Measurements from ENCODE around the gene FCGR1A. TPM values are rescaled to one million over a fixed set of nuclear protein-coding genes. Genes with fewer than 3 reads are reported as not detected.
"Not testable (repeated sequence)": the region's sequence is repeated elsewhere in the genome, so short reads cannot be mapped to it uniquely, and the experiment has no call there.

Gene FCGR1A
- not detected for total RNA-seq

GRCh38 chr1:149782600-149782999 is at the start of gene FCGR1A:
TSS of gene FCGR1A (plus strand) at chr1:149782694. CDS start at chr1:149782744, 50 bp downstream.
- H3K4me3 Mint-ChIP-seq; CTCF ChIA-PET; H3K36me3 Mint-ChIP-seq (ENCODE audit: low read depth); ATAC-seq; DNase-seq; H3K27ac Mint-ChIP-seq; H3K9me3 Mint-ChIP-seq (ENCODE audit: insufficient read depth); POLR2A ChIA-PET; H3K27me3 Mint-ChIP-seq (ENCODE audit: low read depth); H3K4me1 Mint-ChIP-seq (ENCODE audit: low read depth): not testable (repeated sequence)

GRCh38 chr1:149732781-149733180 is 49.7 kb upstream of the FCGR1A start:
- H3K4me1 Mint-ChIP-seq (ENCODE audit: low read depth); ATAC-seq; H3K27ac Mint-ChIP-seq; DNase-seq; POLR2A ChIA-PET; H3K36me3 Mint-ChIP-seq (ENCODE audit: low read depth); H3K27me3 Mint-ChIP-seq (ENCODE audit: low read depth); CTCF ChIA-PET; H3K9me3 Mint-ChIP-seq (ENCODE audit: insufficient read depth); H3K4me3 Mint-ChIP-seq: not testable (repeated sequence)

DNA sequence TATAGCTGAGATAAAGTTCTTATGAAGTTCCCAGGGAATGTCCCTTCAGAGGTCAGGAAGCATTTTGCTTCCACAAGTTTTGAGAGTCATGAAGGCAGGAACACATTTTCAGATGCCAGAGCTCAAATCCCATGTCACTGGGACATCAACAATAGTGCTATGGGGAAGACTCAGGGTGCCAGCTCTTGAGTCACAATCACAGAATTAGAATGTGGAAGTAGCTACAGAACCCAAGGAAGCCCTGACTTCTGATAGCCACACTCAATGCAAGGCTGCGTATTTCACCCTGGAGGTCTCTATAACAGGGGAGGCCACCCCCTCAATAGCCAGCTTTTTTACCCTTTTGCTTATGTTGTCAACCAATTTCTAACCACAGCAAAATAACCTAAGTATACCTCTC is 47.8 kb upstream of the FCGR1A start:
- H3K27me3 Mint-ChIP-seq (ENCODE audit: low read depth); H3K4me1 Mint-ChIP-seq (ENCODE audit: low read depth); DNase-seq; H3K4me3 Mint-ChIP-seq; H3K9me3 Mint-ChIP-seq (ENCODE audit: insufficient read depth); H3K27ac Mint-ChIP-seq; CTCF ChIA-PET; ATAC-seq; POLR2A ChIA-PET; H3K36me3 Mint-ChIP-seq (ENCODE audit: low read depth): not testable (repeated sequence)

DNA sequence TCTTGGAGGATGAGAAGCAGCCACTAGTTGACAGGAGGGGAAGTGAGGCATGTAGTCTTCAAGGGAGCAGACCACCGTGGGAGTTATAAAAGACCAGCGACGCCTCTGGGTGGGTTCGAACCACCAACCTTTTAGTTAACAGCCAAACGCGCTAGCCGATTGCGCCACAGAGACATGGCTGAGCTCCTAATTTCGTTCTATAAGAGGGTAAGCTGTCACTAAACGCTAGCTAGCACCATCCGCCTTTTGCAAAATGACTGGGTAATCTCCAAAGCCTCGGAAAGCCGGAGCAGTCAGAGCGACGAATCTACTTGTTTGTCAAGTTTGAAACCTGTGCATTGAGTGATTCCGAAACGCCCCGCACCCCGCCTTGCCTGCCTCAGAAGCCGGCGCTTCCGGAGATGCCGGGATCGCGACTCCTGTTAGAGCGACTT is 42.3 kb upstream of the FCGR1A start:
- H3K27me3 Mint-ChIP-seq (ENCODE audit: low read depth); POLR2A ChIA-PET; H3K4me1 Mint-ChIP-seq (ENCODE audit: low read depth); H3K9me3 Mint-ChIP-seq (ENCODE audit: insufficient read depth); CTCF ChIA-PET; H3K36me3 Mint-ChIP-seq (ENCODE audit: low read depth): not testable (repeated sequence)
- peak; percentile 53 for ATAC-seq
- DNase-seq: peak; percentile 51
- H3K27ac Mint-ChIP-seq: peak overlapping the region; percentile 15
- peak overlapping the region; percentile 38 for H3K4me3 Mint-ChIP-seq

DNA sequence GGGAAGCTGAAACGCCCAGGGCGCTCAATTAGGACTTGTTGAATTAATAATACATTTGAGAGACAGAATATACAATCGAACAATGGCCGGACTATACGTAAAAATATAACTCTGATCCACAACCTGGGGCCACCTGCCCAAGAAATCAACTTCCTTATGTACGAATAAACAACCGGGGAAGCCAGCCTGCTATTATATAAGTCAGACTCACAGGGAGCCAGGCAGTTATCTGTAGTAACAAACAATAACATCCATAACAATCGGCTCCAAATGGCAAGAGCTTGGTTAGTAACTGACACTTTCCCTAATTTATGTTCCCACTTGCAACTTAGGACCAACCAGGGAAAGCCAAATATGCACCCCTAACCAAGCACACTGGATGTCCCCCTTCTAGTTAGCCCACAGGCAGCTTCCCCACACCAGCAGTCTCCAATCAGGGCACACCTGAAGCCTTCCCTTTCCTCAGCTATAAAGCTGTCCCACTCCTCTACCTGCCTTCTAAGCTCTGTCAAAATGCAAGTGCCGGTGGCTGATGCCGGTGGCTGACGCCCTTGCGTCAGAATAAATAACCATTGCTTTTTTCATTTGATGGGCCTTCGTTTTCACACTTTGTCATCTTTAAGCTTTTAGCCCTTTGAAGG is 41.8 kb upstream of the FCGR1A start:
- H3K36me3 Mint-ChIP-seq (ENCODE audit: low read depth); H3K9me3 Mint-ChIP-seq (ENCODE audit: insufficient read depth); DNase-seq; H3K4me1 Mint-ChIP-seq (ENCODE audit: low read depth); H3K27me3 Mint-ChIP-seq (ENCODE audit: low read depth); CTCF ChIA-PET; POLR2A ChIA-PET: not testable (repeated sequence)
- peak; percentile 15 for ATAC-seq
- H3K4me3 Mint-ChIP-seq: peak overlapping the region; percentile 38
- peak overlapping the region; percentile 15 for H3K27ac Mint-ChIP-seq

DNA sequence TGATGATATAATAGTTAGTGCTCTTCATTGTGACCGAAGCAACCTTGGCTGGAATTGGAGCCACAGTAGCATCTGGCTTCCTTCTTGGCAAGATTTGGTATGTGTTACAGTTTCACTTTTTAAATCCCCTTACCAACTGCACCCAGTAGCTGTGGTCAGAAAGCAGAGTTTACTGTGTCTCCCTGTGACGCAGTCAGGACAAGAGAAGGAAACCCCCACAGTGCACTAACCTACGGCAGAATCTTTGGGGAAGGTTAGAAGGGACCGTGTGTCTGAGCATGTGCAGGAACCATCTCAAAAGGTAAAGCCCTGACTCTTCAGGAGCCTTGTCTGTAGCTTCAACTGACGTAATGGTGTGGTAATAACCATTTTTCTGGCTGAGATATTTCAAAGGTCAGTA is 40.6 kb upstream of the FCGR1A start:
- H3K4me3 Mint-ChIP-seq; H3K9me3 Mint-ChIP-seq (ENCODE audit: insufficient read depth); H3K27me3 Mint-ChIP-seq (ENCODE audit: low read depth); DNase-seq; H3K27ac Mint-ChIP-seq; POLR2A ChIA-PET; H3K4me1 Mint-ChIP-seq (ENCODE audit: low read depth); H3K36me3 Mint-ChIP-seq (ENCODE audit: low read depth); CTCF ChIA-PET; ATAC-seq: not testable (repeated sequence)

DNA sequence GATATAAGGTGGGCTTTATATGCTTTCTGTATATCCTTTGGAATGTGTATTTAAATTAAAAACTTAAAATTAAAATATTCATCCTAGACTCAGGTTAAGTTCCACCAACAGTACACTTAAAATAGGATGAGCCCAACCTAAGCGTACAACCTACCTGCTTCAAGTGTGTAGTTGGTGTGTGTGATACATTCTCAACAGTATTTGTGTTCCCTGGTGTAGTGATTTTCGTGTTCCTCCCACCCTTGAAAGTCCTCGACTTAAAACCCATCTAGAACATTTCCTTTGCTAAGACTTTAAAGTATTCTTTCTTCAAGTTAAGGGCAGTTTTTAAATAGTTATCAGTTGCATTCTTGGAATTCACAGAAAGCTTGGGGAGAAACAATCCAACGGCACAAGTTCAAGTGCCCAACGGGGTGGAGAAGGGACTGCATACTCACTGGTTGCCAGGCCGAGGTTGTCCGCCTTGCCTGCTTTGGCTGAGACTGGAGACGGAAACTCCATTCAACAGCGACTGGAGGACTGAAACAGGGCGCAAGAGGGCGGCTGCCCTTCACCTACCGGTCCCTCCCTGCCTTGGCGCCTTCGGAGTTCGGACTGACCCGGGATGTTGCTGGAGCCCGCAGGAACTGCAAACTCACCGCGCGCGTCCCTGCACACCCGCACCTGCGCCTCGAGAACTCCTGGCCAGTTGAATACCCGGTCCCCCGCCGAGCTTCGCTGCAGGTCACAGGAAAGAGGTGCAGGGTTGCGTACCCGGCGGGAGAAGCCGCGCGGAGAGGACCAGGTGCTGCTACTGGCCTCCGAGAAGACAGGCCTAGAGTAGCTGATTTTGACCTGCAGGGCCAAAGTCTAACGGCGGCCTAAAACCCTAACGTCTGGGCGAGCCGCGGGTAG is 35.8 kb upstream of the FCGR1A start:
- ATAC-seq; CTCF ChIA-PET; H3K9me3 Mint-ChIP-seq (ENCODE audit: insufficient read depth); POLR2A ChIA-PET; DNase-seq; H3K4me3 Mint-ChIP-seq; H3K36me3 Mint-ChIP-seq (ENCODE audit: low read depth); H3K27ac Mint-ChIP-seq: not testable (repeated sequence)
- Mint-ChIP-seq H3K27me3 (ENCODE audit: low read depth) (peaks cover 19% of the 10 kb centered on the region), H3K4me1 (ENCODE audit: low read depth) (peaks cover 13% of the 10 kb centered on the region)

GRCh38 chr1:149747359-149748143 is 34.9 kb upstream of the FCGR1A start:
- peak; percentile 79 for ATAC-seq
- Mint-ChIP-seq H3K4me1 (ENCODE audit: low read depth) (peaks cover 13% of the 10 kb centered on the region), H3K27me3 (ENCODE audit: low read depth) (peaks cover 19% of the 10 kb centered on the region), H3K4me3 (peak overlapping the region; percentile 66)
- H3K27ac Mint-ChIP-seq; CTCF ChIA-PET; DNase-seq; H3K9me3 Mint-ChIP-seq (ENCODE audit: insufficient read depth); POLR2A ChIA-PET; H3K36me3 Mint-ChIP-seq (ENCODE audit: low read depth): not testable (repeated sequence)

- POLR2A ChIA-PET; H3K27ac Mint-ChIP-seq; ATAC-seq; CTCF ChIA-PET; H3K36me3 Mint-ChIP-seq (ENCODE audit: low read depth); DNase-seq; H3K9me3 Mint-ChIP-seq (ENCODE audit: insufficient read depth): not testable (repeated sequence)
- Mint-ChIP-seq H3K4me1 (ENCODE audit: low read depth) (peaks cover 15% of the 10 kb centered on the region), H3K27me3 (ENCODE audit: low read depth) (peaks cover 19% of the 10 kb centered on the region), H3K4me3 (peak overlapping the region; percentile 66)
Observed at GRCh38 chr1:149748144-149748500, 34.4 kb upstream of the FCGR1A start.

DNA sequence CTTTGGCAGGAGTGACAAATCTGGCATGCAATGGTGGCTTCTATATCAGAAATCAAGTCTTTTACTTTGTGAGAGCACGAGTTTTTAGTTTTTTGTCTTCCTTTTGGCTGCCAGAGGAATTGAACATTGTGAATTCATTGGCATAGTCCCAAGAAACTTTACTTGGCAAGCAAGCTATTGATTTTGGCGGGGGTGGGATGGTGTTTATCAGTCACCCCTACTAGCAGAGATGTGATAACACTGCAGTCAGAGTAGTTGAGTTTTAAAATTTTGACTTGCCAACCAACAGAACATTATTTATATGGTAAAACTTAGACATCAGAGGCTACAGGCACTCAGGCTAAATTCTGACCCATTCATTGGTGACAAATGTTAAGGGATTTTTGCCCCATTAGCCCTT is 31.9 kb upstream of the FCGR1A start:
- H3K27ac Mint-ChIP-seq; H3K9me3 Mint-ChIP-seq (ENCODE audit: insufficient read depth); DNase-seq; POLR2A ChIA-PET; ATAC-seq; CTCF ChIA-PET; H3K36me3 Mint-ChIP-seq (ENCODE audit: low read depth); H3K4me3 Mint-ChIP-seq: not testable (repeated sequence)
- H3K27me3 Mint-ChIP-seq (ENCODE audit: low read depth): peaks cover 16% of the 10 kb centered on the region
- H3K4me1 Mint-ChIP-seq (ENCODE audit: low read depth): peaks cover 19% of the 10 kb centered on the region

- H3K36me3 Mint-ChIP-seq (ENCODE audit: low read depth); H3K4me3 Mint-ChIP-seq; H3K27me3 Mint-ChIP-seq (ENCODE audit: low read depth); ATAC-seq; CTCF ChIA-PET; H3K27ac Mint-ChIP-seq; POLR2A ChIA-PET; DNase-seq; H3K9me3 Mint-ChIP-seq (ENCODE audit: insufficient read depth): not testable (repeated sequence)
- peaks cover 19% of the 10 kb centered on the region for H3K4me1 Mint-ChIP-seq (ENCODE audit: low read depth)
Observed at GRCh38 chr1:149752186-149752585, 30.3 kb upstream of the FCGR1A start.

DNA sequence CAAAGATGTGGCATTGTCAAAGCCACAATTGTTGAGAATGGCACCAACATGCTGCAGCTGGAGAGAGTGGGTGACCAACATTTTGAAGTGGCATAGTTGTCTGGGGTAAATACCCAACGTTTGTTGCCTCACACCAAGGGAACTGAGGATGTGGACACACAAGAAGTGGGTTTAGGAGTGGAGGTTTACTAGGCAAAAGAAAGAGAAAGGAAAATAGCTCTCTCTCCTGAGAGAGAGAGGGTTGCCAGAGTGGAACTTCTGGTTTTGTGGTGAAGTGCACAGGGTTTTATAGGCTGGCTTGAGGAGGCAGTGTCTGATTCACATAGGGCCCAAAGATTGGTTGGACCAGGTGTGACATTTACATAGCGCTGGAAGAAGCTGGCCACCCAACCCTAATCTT is 29.0 kb upstream of the FCGR1A start:
- DNase-seq; H3K4me3 Mint-ChIP-seq; H3K9me3 Mint-ChIP-seq (ENCODE audit: insufficient read depth); H3K36me3 Mint-ChIP-seq (ENCODE audit: low read depth); H3K27me3 Mint-ChIP-seq (ENCODE audit: low read depth); H3K27ac Mint-ChIP-seq; ATAC-seq; H3K4me1 Mint-ChIP-seq (ENCODE audit: low read depth); CTCF ChIA-PET; POLR2A ChIA-PET: not testable (repeated sequence)

Measured in activated CD8-positive, alpha-beta T cell treated with anti-CD3 and anti-CD28 coated beads, Interleukin-2, amount 10 ng/mL, durations not matched to agents 7 days and 5 days (primary cell).